Measurements from ENCODE around the gene PLP1.
"Not testable (repeated sequence)": the region's sequence is repeated elsewhere in the genome, so short reads cannot be mapped to it uniquely, and the experiment has no call there.

The PLP1 gene

GRCh38 chrX:103742339-103742738 lies 34.3 kb upstream of the PLP1 start (continued):
- no peak for TF ChIP-seq CREB5 (CRISPR knock-in tag; IDR thresholded peaks at IDR 0.05; ENCODE audit: low read depth)

DNA sequence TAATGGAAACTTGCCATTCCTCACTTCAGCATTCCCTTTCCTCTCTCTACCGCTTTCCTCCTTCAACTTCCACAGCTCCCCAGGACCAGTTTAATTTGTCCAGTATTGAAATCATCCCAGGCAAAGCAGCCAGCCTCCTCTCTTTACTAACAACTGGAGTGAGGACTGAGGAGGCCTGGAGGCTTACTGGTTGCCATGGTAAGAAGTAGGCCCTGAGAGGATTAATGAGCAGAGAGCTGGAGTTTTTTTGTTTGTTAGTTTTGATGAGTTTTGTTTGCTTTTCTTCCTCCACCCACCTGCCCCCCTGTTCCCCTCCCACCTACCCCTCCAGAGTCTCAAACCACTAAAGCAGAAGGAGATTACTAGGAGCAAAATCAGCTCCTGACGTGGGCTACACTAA lies 29.5 kb upstream of the PLP1 start:
- ATAC-seq, result no peak
- no peak for TF ChIP-seq RARB (CRISPR knock-in tag; IDR thresholded peaks at IDR 0.05)
- no peak for TF ChIP-seq CREB5 (CRISPR knock-in tag; IDR thresholded peaks at IDR 0.05; ENCODE audit: low read depth)
- no peak for TF ChIP-seq BACH2 (CRISPR knock-in tag; IDR thresholded peaks at IDR 0.05; ENCODE audit: borderline replicate concordance)
- TF ChIP-seq ZC3H10 (CRISPR knock-in tag; IDR thresholded peaks at IDR 0.05), result no peak
- TF ChIP-seq ARNTL (CRISPR knock-in tag; IDR thresholded peaks at IDR 0.05; ENCODE audit: borderline replicate concordance, low read depth), result no peak
- no peak for TF ChIP-seq GLIS3 (CRISPR knock-in tag; IDR thresholded peaks at IDR 0.05)

- ATAC-seq, result peak; percentile 37; the same call in 1 of the 3 replicates
- TF ChIP-seq TOX (CRISPR knock-in tag; IDR thresholded peaks at IDR 0.05; ENCODE audit: borderline replicate concordance), result no peak
- peak; percentile 28; the same call in 1 of the 2 replicates for TF ChIP-seq TCF4 (CRISPR knock-in tag; IDR thresholded peaks at IDR 0.05; ENCODE audit: borderline replicate concordance)
Observed at GRCh38 chrX:103754401-103754800, 22.2 kb upstream of the PLP1 start.

DNA sequence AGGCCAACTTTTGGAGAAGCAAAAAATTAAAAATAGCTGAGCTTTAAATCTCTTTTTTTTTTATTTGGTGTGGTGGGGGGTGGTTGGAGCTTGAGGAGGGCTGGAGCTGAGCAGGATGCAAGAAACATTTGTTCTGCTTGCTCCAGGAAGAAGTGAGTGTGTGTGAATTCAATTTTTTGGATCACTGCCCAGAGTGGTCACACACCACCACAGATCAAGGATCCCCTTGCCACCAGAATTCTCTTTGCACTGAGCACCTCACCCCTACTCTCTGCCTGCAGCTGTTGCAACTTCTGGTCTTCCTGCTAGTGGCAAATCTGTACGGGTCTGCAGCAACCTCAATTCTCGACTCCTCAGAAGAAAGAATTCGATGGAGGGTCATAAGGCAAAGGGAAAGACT lies 19.9 kb upstream of the PLP1 start:
- TF ChIP-seq ARNTL (CRISPR knock-in tag; IDR thresholded peaks at IDR 0.05; ENCODE audit: borderline replicate concordance, low read depth) (no peak), SNAI2 (CRISPR knock-in tag; IDR thresholded peaks at IDR 0.05) (no peak), TCF4 (CRISPR knock-in tag; IDR thresholded peaks at IDR 0.05; ENCODE audit: borderline replicate concordance) (no peak), CSDC2 (CRISPR knock-in tag; IDR thresholded peaks at IDR 0.05) (no peak), OSR1 (CRISPR knock-in tag; IDR thresholded peaks at IDR 0.05) (no peak), ZNF565 (CRISPR knock-in tag; conservative IDR thresholded peaks at IDR 0.05; ENCODE audit: low read depth) (no peak), ZFP3 (CRISPR knock-in tag; IDR thresholded peaks at IDR 0.05) (no peak), ISL1 (CRISPR knock-in tag; IDR thresholded peaks at IDR 0.05) (no peak), CSRNP3 (CRISPR knock-in tag; IDR thresholded peaks at IDR 0.05) (no peak), ZNF8 (CRISPR knock-in tag; IDR thresholded peaks at IDR 0.05) (no peak), ESRRG (CRISPR knock-in tag; IDR thresholded peaks at IDR 0.05) (no peak), BACH2 (CRISPR knock-in tag; IDR thresholded peaks at IDR 0.05; ENCODE audit: borderline replicate concordance) (no peak), ZFP30 (CRISPR knock-in tag; IDR thresholded peaks at IDR 0.05) (no peak), TOX (CRISPR knock-in tag; IDR thresholded peaks at IDR 0.05; ENCODE audit: borderline replicate concordance) (no peak), RARB (CRISPR knock-in tag; IDR thresholded peaks at IDR 0.05) (no peak)
- TF ChIP-seq, protein P1, sequence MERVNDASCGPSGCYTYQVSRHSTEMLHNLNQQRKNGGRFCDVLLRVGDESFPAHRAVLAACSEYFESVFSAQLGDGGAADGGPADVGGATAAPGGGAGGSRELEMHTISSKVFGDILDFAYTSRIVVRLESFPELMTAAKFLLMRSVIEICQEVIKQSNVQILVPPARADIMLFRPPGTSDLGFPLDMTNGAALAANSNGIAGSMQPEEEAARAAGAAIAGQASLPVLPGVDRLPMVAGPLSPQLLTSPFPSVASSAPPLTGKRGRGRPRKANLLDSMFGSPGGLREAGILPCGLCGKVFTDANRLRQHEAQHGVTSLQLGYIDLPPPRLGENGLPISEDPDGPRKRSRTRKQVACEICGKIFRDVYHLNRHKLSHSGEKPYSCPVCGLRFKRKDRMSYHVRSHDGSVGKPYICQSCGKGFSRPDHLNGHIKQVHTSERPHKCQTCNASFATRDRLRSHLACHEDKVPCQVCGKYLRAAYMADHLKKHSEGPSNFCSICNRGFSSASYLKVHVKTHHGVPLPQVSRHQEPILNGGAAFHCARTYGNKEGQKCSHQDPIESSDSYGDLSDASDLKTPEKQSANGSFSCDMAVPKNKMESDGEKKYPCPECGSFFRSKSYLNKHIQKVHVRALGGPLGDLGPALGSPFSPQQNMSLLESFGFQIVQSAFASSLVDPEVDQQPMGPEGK (CRISPR knock-in tag; IDR thresholded peaks at IDR 0.05; ENCODE audit: borderline replicate concordance), result no peak
- TF ChIP-seq, protein P2, sequence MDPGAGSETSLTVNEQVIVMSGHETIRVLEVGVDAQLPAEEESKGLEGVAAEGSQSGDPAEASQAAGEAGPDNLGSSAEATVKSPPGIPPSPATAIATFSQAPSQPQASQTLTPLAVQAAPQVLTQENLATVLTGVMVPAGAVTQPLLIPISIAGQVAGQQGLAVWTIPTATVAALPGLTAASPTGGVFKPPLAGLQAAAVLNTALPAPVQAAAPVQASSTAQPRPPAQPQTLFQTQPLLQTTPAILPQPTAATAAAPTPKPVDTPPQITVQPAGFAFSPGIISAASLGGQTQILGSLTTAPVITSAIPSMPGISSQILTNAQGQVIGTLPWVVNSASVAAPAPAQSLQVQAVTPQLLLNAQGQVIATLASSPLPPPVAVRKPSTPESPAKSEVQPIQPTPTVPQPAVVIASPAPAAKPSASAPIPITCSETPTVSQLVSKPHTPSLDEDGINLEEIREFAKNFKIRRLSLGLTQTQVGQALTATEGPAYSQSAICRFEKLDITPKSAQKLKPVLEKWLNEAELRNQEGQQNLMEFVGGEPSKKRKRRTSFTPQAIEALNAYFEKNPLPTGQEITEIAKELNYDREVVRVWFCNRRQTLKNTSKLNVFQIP (CRISPR knock-in tag; IDR thresholded peaks at IDR 0.05; ENCODE audit: borderline replicate concordance, low read depth), result no peak
- no peak for ATAC-seq

DNA sequence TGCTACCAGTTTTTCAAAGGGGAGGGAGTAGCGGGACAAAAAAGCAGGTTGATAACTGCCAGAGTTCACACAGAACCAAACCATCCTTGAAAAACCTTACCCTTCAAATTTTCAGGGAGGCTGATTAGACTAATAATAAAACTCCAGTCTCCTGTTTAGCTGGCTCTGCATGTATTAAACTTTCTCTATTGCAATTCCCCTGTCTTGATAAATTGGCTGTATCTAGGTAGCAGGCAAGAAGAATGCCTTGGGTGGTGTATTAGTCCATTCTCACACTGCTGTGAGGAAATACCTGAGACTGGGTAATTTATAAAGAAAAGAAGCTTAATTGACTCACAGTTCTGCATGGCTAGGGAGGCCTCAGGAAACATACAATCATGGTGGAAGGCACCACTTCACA lies 18.1 kb upstream of the PLP1 start:
- TF ChIP-seq ZNF565 (CRISPR knock-in tag; conservative IDR thresholded peaks at IDR 0.05; ENCODE audit: low read depth) (no peak), BACH2 (CRISPR knock-in tag; IDR thresholded peaks at IDR 0.05; ENCODE audit: borderline replicate concordance) (no peak), GLIS3 (CRISPR knock-in tag; IDR thresholded peaks at IDR 0.05) (no peak), CSDC2 (CRISPR knock-in tag; IDR thresholded peaks at IDR 0.05) (no peak), CREB5 (CRISPR knock-in tag; IDR thresholded peaks at IDR 0.05; ENCODE audit: low read depth) (no peak), TOX (CRISPR knock-in tag; IDR thresholded peaks at IDR 0.05; ENCODE audit: borderline replicate concordance) (no peak), OSR1 (CRISPR knock-in tag; IDR thresholded peaks at IDR 0.05) (no peak), ZFP30 (CRISPR knock-in tag; IDR thresholded peaks at IDR 0.05) (no peak), TCF4 (CRISPR knock-in tag; IDR thresholded peaks at IDR 0.05; ENCODE audit: borderline replicate concordance) (no peak), ESRRG (CRISPR knock-in tag; IDR thresholded peaks at IDR 0.05) (no peak), ZNF70 (CRISPR knock-in tag; IDR thresholded peaks at IDR 0.05) (no peak)
- ATAC-seq, result no peak

- ATAC-seq, result not testable (repeated sequence)
Observed at GRCh38 chrX:103763541-103763940, 13.1 kb upstream of the PLP1 start.

GRCh38 chrX:103766813-103767555 lies 9.7 kb upstream of the PLP1 start:
- not testable (repeated sequence) for ATAC-seq

Measured in SK-N-SH treated with all-trans-retinoic acid at 6 μM for 48 hours (cell line).